Lung (tissue), 12 donors: ENCODE data around the gene CRYGD. TPM values are rescaled to one million over a fixed set of nuclear protein-coding genes. Genes with fewer than 3 reads are reported as not detected.
A peak's percentile ranks its signal among the peaks of the same experiment; 100 is the strongest.

Experiments
- ATAC-seq: fragments of 200-7000 bp; cut with Tn5 transposase; one replicate; pipeline ENCODE4 v1.9.1; 2020; ENCODE audit warnings: moderate number of reproducible peaks; ENCODE audit not compliant: insufficient read depth, low FRiP score
- DNase-seq, 3 donors: peaks; one replicate each; pipeline ENCODE4 v3.0.0-alpha.2; 2013 to 2017
- H3K27ac ChIP-seq, 2 donors: one replicate each; pipeline ENCODE4 v1.5.1; 2013; ENCODE audit warnings: mild to moderate bottlenecking in 2 of 2, moderate library complexity in 2 of 2, control low read depth in 1 of 2, inconsistent platforms in 1 of 2, low read depth in 1 of 2, low read length in 1 of 2
- H3K27me3 ChIP-seq, 3 donors: one replicate each; pipeline ENCODE4 v1.5.1; 2013; ENCODE audit warnings: low read length in 2 of 3; ENCODE audit not compliant: control insufficient read depth in 3 of 3, insufficient read depth in 3 of 3
- H3K36me3 ChIP-seq, 4 donors: one replicate each; pipeline ENCODE4 v1.5.1; 2013; ENCODE audit warnings: low read length in 4 of 4, mild to moderate bottlenecking in 1 of 4, moderate library complexity in 1 of 4; ENCODE audit not compliant: control insufficient read depth in 4 of 4, insufficient read depth in 4 of 4
- H3K4me1 ChIP-seq, 5 donors: one replicate each; pipeline ENCODE4 v1.5.1; 2013; ENCODE audit warnings: low read length in 5 of 5, mild to moderate bottlenecking in 2 of 5, moderate library complexity in 1 of 5; ENCODE audit not compliant: control insufficient read depth in 5 of 5, insufficient read depth in 5 of 5
- H3K4me3 ChIP-seq: one replicate; pipeline ENCODE4 v1.5.1; 2013; ENCODE audit warnings: mild to moderate bottlenecking, control low read depth, moderate library complexity
- H3K9ac ChIP-seq, 2 donors: one replicate each; pipeline ENCODE4 v1.5.1; 2013; ENCODE audit warnings: low read length in 2 of 2, control low read depth in 1 of 2; ENCODE audit not compliant: insufficient read depth in 1 of 2
- H3K9me3 ChIP-seq, 4 donors: one replicate each; pipeline ENCODE4 v1.5.1; 2013; ENCODE audit warnings: low read length in 3 of 4, mild to moderate bottlenecking in 1 of 4, moderate library complexity in 1 of 4; ENCODE audit not compliant: control insufficient read depth in 4 of 4, insufficient read depth in 3 of 4
- WGBS, 2 donors: extraction: QIAGEN DNeasy Blood & Tissue Kit; methylation state at CpG; one replicate each; pipeline ENCODE4 v1.1.7; 2013; 5-methylcytosine and 5-hydroxymethylcytosine counted together
- polyA plus RNA-seq, 2 donors: library from polyadenylated mRNA; stranded (reverse); fragments of 200-250 nt; gene quantifications; one replicate each; pipeline ENCODE4 v1.2.1, GENCODE V29; 2013
- total RNA-seq, 2 donors: library from RNA; depleted of rRNA in 1 of 2; stranded (reverse); fragments of >200 nt in 1 of 2; gene quantifications; one replicate each; pipeline ENCODE4 v1.2.1, GENCODE V29; 2014 to 2021
- TF ChIP-seq, protein P1 (sequence below): IDR thresholded peaks from 2 replicates; pipeline ENCODE4 v1.5.1; 2012; ENCODE audit warnings: mild to moderate bottlenecking; ENCODE audit errors: control extremely low read depth, extremely low read depth
- donor health status: control.
- donor health status: control.
- donor health status: Bipolar disorder and iron deficiency.
- donor health status: healthy.
- donor health status: DM: yes; HTN: yes; CAD: no.

CRYGD gene
- total and polyA plus RNA-seq, 4 donors, result not detected

DNA sequence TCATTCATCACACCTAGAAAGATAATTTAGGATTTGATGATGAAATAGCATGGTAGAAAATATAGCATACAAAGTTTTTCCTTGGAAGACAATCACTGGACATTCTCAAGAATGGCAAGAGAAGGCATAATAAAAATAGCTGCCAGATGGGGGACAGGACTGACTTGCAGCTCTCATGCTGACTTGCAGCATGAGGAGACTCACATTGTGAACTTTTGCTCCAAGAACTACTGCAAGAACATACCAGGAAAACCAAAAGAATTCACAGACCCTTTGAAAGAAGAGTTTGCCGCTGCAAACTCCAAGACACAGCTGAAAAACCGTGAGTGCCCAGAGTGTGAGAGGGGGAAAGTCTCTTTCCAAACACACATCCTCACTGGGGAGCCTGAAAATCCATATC is 47.0 kb downstream of the CRYGD start:
- 72 to 86% methylated on average over 2 of the region's 2 CpGs for WGBS, 2 donors
- no peaks in the 10 kb centered on the region for H3K9me3 ChIP-seq
- TF ChIP-seq, protein P1, sequence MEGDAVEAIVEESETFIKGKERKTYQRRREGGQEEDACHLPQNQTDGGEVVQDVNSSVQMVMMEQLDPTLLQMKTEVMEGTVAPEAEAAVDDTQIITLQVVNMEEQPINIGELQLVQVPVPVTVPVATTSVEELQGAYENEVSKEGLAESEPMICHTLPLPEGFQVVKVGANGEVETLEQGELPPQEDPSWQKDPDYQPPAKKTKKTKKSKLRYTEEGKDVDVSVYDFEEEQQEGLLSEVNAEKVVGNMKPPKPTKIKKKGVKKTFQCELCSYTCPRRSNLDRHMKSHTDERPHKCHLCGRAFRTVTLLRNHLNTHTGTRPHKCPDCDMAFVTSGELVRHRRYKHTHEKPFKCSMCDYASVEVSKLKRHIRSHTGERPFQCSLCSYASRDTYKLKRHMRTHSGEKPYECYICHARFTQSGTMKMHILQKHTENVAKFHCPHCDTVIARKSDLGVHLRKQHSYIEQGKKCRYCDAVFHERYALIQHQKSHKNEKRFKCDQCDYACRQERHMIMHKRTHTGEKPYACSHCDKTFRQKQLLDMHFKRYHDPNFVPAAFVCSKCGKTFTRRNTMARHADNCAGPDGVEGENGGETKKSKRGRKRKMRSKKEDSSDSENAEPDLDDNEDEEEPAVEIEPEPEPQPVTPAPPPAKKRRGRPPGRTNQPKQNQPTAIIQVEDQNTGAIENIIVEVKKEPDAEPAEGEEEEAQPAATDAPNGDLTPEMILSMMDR, result no peak
- no peak overlapping the region for H3K27ac ChIP-seq
- ATAC-seq (no peak), DNase-seq (no peak)
- H3K9ac ChIP-seq, result no peak overlapping the region
- H3K4me3 ChIP-seq, result no peak overlapping the region
- H3K27me3 ChIP-seq, result no peaks in the 10 kb centered on the region
- H3K36me3 ChIP-seq, result no peaks in the 10 kb centered on the region
- no peaks in the 10 kb centered on the region for H3K4me1 ChIP-seq

DNA sequence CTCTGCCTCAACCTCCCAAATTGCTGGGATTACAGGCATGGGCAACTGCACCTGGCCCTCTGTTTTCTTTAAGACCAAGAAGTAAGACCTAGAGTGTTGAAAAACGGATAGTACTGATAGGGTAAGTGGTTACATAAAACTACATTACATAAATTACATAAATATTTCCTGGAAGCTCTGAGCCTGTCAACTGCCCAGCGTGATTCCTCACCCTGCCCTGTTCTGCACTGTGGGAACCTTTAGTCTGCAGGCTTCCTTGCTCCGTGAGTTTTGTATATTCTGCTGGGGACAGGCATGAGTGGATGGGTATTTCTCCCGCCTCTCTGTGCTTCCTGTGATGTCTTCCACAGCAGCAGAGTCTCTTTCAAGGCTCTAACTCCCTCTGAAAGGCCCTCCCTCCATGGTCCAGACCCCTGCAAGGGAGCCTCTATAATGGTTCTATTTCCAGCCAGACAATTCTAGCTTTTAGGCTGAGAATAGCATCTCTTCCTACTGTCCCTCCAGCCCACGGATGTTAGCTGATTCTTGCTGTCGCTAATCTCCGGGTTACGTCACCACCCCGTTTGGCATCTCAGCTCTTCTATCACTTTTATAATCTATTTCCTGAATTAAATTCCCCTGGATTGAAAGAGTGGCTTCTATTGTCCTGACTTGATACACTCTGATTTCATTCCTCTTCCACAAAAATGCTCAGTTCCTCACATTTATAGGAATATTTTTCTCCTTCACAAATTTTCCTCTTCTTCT is 49.5 kb downstream of the CRYGD start:
- TF ChIP-seq, protein P1, result no peak
- no peak overlapping the region for H3K4me3 ChIP-seq
- DNase-seq, result no peak
- H3K27ac ChIP-seq, result no peak overlapping the region
- H3K27me3 ChIP-seq, result no peaks in the 10 kb centered on the region
- no peak for ATAC-seq
- H3K4me1 ChIP-seq, result no peaks in the 10 kb centered on the region
- no peaks in the 10 kb centered on the region for H3K36me3 ChIP-seq
- H3K9me3 ChIP-seq, result no peaks in the 10 kb centered on the region
- no peak overlapping the region for H3K9ac ChIP-seq
- 30 to 38% methylated on average over 9 of the region's 9 CpGs for WGBS, 2 donors

DNA sequence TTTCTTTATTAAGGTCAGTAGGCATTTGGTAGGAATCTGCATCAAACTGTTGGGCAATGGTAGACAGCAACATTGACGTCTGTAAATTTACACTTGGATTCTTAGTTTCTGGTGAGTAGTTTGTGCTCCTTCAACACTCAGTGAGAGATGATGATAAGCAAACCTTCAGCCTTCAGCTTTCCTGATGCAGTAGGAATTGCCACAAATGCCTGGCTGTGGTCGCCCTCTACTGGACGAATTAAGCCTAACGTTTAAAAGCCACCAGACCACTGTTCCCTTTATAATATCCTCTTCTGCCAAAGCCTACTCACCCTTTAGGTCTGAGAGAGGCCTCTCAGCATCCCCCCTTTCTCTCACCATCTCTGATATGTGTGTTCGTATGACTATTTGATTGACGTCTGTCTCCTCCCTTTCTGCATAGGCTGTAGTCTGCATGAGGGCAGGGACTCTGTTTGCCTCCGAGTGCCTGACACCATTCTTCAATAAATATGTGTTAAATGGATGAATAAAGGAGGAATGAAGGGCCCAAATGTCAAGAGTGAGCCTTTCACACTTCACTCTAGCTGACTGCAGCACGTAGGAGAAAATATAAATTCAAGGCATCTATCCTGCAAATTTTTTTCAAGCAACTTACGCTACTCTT is 52.0 kb downstream of the CRYGD start:
- WGBS, 2 donors, result 26 to 27% methylated on average over 9 of the region's 9 CpGs
- ATAC-seq, result peak; percentile 77
- no peaks in the 10 kb centered on the region for H3K9me3 ChIP-seq
- H3K4me1 ChIP-seq, result no peaks in the 10 kb centered on the region
- peak; percentile 65 to 79 (median 70) for DNase-seq
- TF ChIP-seq, protein P1, result peak; percentile 53
- H3K9ac ChIP-seq, result no peak overlapping the region
- H3K27me3 ChIP-seq, result no peaks in the 10 kb centered on the region
- no peak overlapping the region for H3K27ac ChIP-seq
- H3K36me3 ChIP-seq, result no peaks in the 10 kb centered on the region
- H3K4me3 ChIP-seq, result no peak overlapping the region

Other genes starting within 250 kb of the CRYGD start
- 10 to 100 TPM; 16.3 to 32.9 TPM for gene PLEKHM3, start 99.0 kb downstream of the CRYGD start, total RNA-seq
- gene PLEKHM3, start 99.0 kb downstream of the CRYGD start, polyA plus RNA-seq, result 1 to 10 TPM; 5.6 to 8.4 TPM
- not detected for gene CRYGC, start 5.3 kb upstream of the CRYGD start, total RNA-seq
- not detected for gene CRYGC, start 5.3 kb upstream of the CRYGD start, polyA plus RNA-seq
- gene CRYGB, start 21.6 kb upstream of the CRYGD start, total RNA-seq, result not detected
- not detected for gene CRYGB, start 21.6 kb upstream of the CRYGD start, polyA plus RNA-seq
- not detected for gene CRYGA, start 39.1 kb upstream of the CRYGD start, total RNA-seq
- not detected for gene CRYGA, start 39.1 kb upstream of the CRYGD start, polyA plus RNA-seq
- under 1 TPM in 1 of 2 donors, not detected in 1; 0.25 TPM for gene C2orf80, start 65.5 kb upstream of the CRYGD start, total RNA-seq
- gene C2orf80, start 65.5 kb upstream of the CRYGD start, polyA plus RNA-seq, result under 1 TPM in 1 of 2 donors, not detected in 1; 0.18 TPM
- 100 to 1,000 TPM in 1 of 2 donors, 10 to 100 TPM in 1; 76.3 to 160 TPM for gene IDH1, start 130.5 kb upstream of the CRYGD start, total RNA-seq
- 10 to 100 TPM; 63.7 to 94.2 TPM for gene IDH1, start 130.5 kb upstream of the CRYGD start, polyA plus RNA-seq
- gene PIKFYVE, start 141.7 kb upstream of the CRYGD start, total RNA-seq, result 10 to 100 TPM; 26.2 to 46.9 TPM
- gene PIKFYVE, start 141.7 kb upstream of the CRYGD start, polyA plus RNA-seq, result 1 to 10 TPM; 5.7 to 8.4 TPM